KMS-11 (cell line): ENCODE data around the gene KCNA2.
A peak's percentile ranks its signal among the peaks of the same experiment; 100 is the strongest.

Experiments used
- H2AFZ ChIP-seq: fragments of 200-600 bp; sonication (generic); 2 replicates; pipeline ENCODE4 v1.6.1; 2016; ENCODE audit warnings: antibody characterized with exemption, mixed run types, low read depth
- H3K27ac ChIP-seq: fragments of 200-600 bp; sonication (generic); 2 replicates; pipeline ENCODE4 v1.6.1; 2016; ENCODE audit warnings: mild to moderate bottlenecking, mixed run types
- H3K27me3 ChIP-seq: fragments of 200-600 bp; sonication (generic); 2 replicates; pipeline ENCODE4 v1.6.1; 2017; ENCODE audit warnings: mild to moderate bottlenecking, low read depth, mixed run types, moderate library complexity; ENCODE audit not compliant: insufficient read depth
- H3K36me3 ChIP-seq: fragments of 200-600 bp; sonication (generic); 2 replicates; pipeline ENCODE4 v1.6.1; 2017; ENCODE audit warnings: mild to moderate bottlenecking, mixed run types; ENCODE audit not compliant: insufficient read depth
- H3K4me1 ChIP-seq: fragments of 200-600 bp; sonication (generic); 2 replicates; pipeline ENCODE4 v1.6.1; 2016; ENCODE audit warnings: mild to moderate bottlenecking, low read depth, mixed run types; ENCODE audit not compliant: poor library complexity, severe bottlenecking
- H3K4me2 ChIP-seq: fragments of 200-600 bp; sonication (generic); 2 replicates; pipeline ENCODE4 v1.7.0; 2016; ENCODE audit warnings: mild to moderate bottlenecking, mixed run types
- H3K4me3 ChIP-seq: fragments of 200-600 bp; sonication (generic); IDR thresholded peaks from 2 replicates; pipeline ENCODE4 v1.6.1; 2017; ENCODE audit warnings: low read depth, low read length, mixed read lengths; ENCODE audit not compliant: insufficient read depth
- H3K79me2 ChIP-seq: fragments of 200-600 bp; sonication (generic); 2 replicates; pipeline ENCODE4 v1.6.1; 2016; ENCODE audit warnings: low read depth, mixed run types; ENCODE audit not compliant: insufficient read depth
- H3K9ac ChIP-seq: fragments of 200-600 bp; sonication (generic); 2 replicates; pipeline ENCODE4 v1.6.1; 2016; ENCODE audit warnings: mild to moderate bottlenecking, mixed run types
- H4K20me1 ChIP-seq: fragments of 200-600 bp; sonication (generic); 2 replicates; pipeline ENCODE4 v1.6.1; 2016; ENCODE audit warnings: mild to moderate bottlenecking, mixed run types; ENCODE audit not compliant: insufficient read depth
- CTCF ChIP-seq: fragments of 200-600 bp; sonication (generic); conservative IDR thresholded peaks from 2 replicates; pipeline ENCODE4 v1.6.1; 2017; ENCODE audit warnings: low read depth, mild to moderate bottlenecking, antibody characterized with exemption, low read length, moderate library complexity, mixed read lengths

KCNA2 gene

GRCh38 chr1:110605901-110606656, at the start of gene KCNA2:
KCNA2 (minus strand) TSS chr1:110606358; CDS start chr1:110604782, 1,576 bp downstream.
- Histone ChIP-seq H3K9ac (no peak within 1 kb of the TSS), H3K4me2 (peak within 1 kb of the TSS; percentile 45; the same call in 1 of the 2 replicates)

GRCh38 chr1:110650609-110651008, 44.5 kb upstream of the KCNA2 start:
- no peaks in the 10 kb centered on the region for H3K79me2 ChIP-seq
- no peak overlapping the region for H3K27ac ChIP-seq
- no peak overlapping the region for H3K4me3 ChIP-seq
- no peaks in the 10 kb centered on the region for H3K27me3 ChIP-seq
- no peak for TF ChIP-seq CTCF
- no peak overlapping the region for H3K9ac ChIP-seq
- no peak overlapping the region for H3K4me2 ChIP-seq
- H3K4me1 ChIP-seq: peaks cover 43% of the 10 kb centered on the region
- H4K20me1 ChIP-seq: no peaks in the 10 kb centered on the region
- H2AFZ ChIP-seq: no peak overlapping the region
- H3K36me3 ChIP-seq: no peaks in the 10 kb centered on the region

More at GRCh38 chr1:110605901-110606656, at the start of gene KCNA2:
- Histone ChIP-seq H3K4me3 (no peak within 1 kb of the TSS), H3K27ac (no peak within 1 kb of the TSS), H3K27me3 (peaks cover 7% of the 10 kb centered on the region; the same call in 1 of the 2 replicates), H3K36me3 (no peaks in the 10 kb centered on the region), H2AFZ (no peak within 1 kb of the TSS), H3K79me2 (no peaks in the 10 kb centered on the region), H3K4me1 (no peaks in the 10 kb centered on the region), H4K20me1 (no peaks in the 10 kb centered on the region)
- no peak for TF ChIP-seq CTCF

GRCh38 chr1:110648417-110648816, 42.3 kb upstream of the KCNA2 start:
- no peak overlapping the region for H3K9ac ChIP-seq
- H2AFZ ChIP-seq: no peak overlapping the region
- no peaks in the 10 kb centered on the region for H4K20me1 ChIP-seq
- peaks cover 62% of the 10 kb centered on the region for H3K4me1 ChIP-seq
- H3K4me3 ChIP-seq: no peak overlapping the region
- peak overlapping the region; percentile 73 for H3K4me2 ChIP-seq
- no peak for TF ChIP-seq CTCF
- H3K27ac ChIP-seq: peak overlapping the region; percentile 56; the same call in 1 of the 2 replicates
- no peaks in the 10 kb centered on the region for H3K36me3 ChIP-seq
- H3K79me2 ChIP-seq: no peaks in the 10 kb centered on the region
- no peaks in the 10 kb centered on the region for H3K27me3 ChIP-seq

- peak overlapping the region; percentile 56 for H3K27ac ChIP-seq
- peak overlapping the region; percentile 73 for H3K4me2 ChIP-seq
- H3K27me3 ChIP-seq: no peaks in the 10 kb centered on the region
Measured at GRCh38 chr1:110647254-110647891, 41.2 kb upstream of the KCNA2 start.

More at GRCh38 chr1:110647254-110647891, 41.2 kb upstream of the KCNA2 start:
- Histone ChIP-seq H3K4me1 (peaks cover 72% of the 10 kb centered on the region), H4K20me1 (no peaks in the 10 kb centered on the region), H3K4me3 (no peak overlapping the region), H3K9ac (no peak overlapping the region; the same call in 1 of the 2 replicates), H3K36me3 (no peaks in the 10 kb centered on the region), H2AFZ (peak overlapping the region; percentile 6; the same call in 1 of the 2 replicates), H3K79me2 (no peaks in the 10 kb centered on the region)
- TF ChIP-seq CTCF: no peak
